GM19468 (cell line): ENCODE results near the gene CTBP2.

Source experiments
- ATAC-seq: cut with Tn5 transposase; IDR thresholded peaks from one replicate; pipeline ENCODE4 v1.9.1; 2021; ENCODE audit warnings: mild to moderate bottlenecking, moderate library complexity, moderate number of reproducible peaks; ENCODE audit not compliant: unreplicated experiment; ENCODE audit errors: extremely low read depth

The CTBP2 gene

GRCh38 chr10:125032474-125033020 lies 127.8 kb downstream of the CTBP2 start:
- ATAC-seq: no peak

- ATAC-seq: no peak
Observed at GRCh38 chr10:125030567-125031197, 129.7 kb downstream of the CTBP2 start.

GRCh38 chr10:125029584-125030242 lies 130.7 kb downstream of the CTBP2 start:
- no peak for ATAC-seq

GRCh38 chr10:125027871-125028869 lies 132.2 kb downstream of the CTBP2 start:
- no peak for ATAC-seq

- no peak for ATAC-seq
Observed at GRCh38 chr10:125026974-125027735, 133.2 kb downstream of the CTBP2 start.

GRCh38 chr10:125026036-125026931 lies 134.1 kb downstream of the CTBP2 start:
- ATAC-seq: no peak

- no peak for ATAC-seq
Observed at GRCh38 chr10:125025341-125025740, 135.0 kb downstream of the CTBP2 start.

- ATAC-seq: no peak
Observed at GRCh38 chr10:125024497-125025234, 135.7 kb downstream of the CTBP2 start.

- ATAC-seq: no peak
Observed at GRCh38 chr10:125023862-125024496, 136.4 kb downstream of the CTBP2 start.

GRCh38 chr10:125023255-125023654 lies 137.1 kb downstream of the CTBP2 start:
- no peak for ATAC-seq

GRCh38 chr10:125022671-125023070 lies 137.7 kb downstream of the CTBP2 start:
- no peak for ATAC-seq

- no peak for ATAC-seq
Observed at GRCh38 chr10:125021686-125022344, 138.5 kb downstream of the CTBP2 start.

- no peak for ATAC-seq
Observed at GRCh38 chr10:125020871-125021270, 139.5 kb downstream of the CTBP2 start.

GRCh38 chr10:125020386-125020785 lies 140.0 kb downstream of the CTBP2 start:
- ATAC-seq: no peak

- ATAC-seq: no peak
Observed at GRCh38 chr10:125018576-125019143, 141.7 kb downstream of the CTBP2 start.

- ATAC-seq: no peak
Observed at GRCh38 chr10:125017547-125018298, 142.6 kb downstream of the CTBP2 start.
